ENCODE measurements around the gene USP27X.
A peak's percentile ranks its signal among the peaks of the same experiment; 100 is the strongest.

USP27X gene

GRCh38 chrX:49884290-49884862, 5.1 kb downstream of the USP27X start:
- DNase-seq (ENCODE audit: low read depth, low spot score), result no peak

GRCh38 chrX:49892542-49892941, 13.3 kb downstream of the USP27X start:
- no peak for DNase-seq (ENCODE audit: low read depth, low spot score)

- DNase-seq (ENCODE audit: low read depth, low spot score), result no peak
Measured at GRCh38 chrX:49896951-49897350, 17.7 kb downstream of the USP27X start.

GRCh38 chrX:49901048-49901447, 21.8 kb downstream of the USP27X start:
- no peak for DNase-seq (ENCODE audit: low read depth, low spot score)

- no peak for DNase-seq (ENCODE audit: low read depth, low spot score)
Measured at GRCh38 chrX:49910344-49910743, 31.1 kb downstream of the USP27X start.

DNA sequence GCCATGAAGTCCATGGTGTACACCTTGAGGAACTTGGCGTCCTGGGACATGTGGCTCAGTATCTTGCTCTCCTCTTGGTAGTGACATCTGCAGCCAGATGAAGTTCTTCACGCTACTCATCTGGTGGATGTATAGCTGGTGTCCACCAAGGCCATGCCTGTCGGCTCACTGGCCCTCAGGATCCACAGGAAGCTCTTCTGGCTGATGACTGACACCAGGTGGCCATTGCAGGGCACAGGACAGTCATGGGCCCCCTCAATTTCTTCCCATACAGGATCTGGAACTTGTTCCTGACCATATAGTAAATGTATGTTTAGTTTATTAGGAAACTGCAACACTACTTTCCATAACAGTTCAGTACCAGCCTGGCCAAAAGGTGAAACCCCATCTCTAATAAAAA, 32.8 kb downstream of the USP27X start:
- DNase-seq (ENCODE audit: low read depth, low spot score), result no peak

GRCh38 chrX:49912861-49913260, 33.6 kb downstream of the USP27X start:
- DNase-seq (ENCODE audit: low read depth, low spot score), result no peak

DNA sequence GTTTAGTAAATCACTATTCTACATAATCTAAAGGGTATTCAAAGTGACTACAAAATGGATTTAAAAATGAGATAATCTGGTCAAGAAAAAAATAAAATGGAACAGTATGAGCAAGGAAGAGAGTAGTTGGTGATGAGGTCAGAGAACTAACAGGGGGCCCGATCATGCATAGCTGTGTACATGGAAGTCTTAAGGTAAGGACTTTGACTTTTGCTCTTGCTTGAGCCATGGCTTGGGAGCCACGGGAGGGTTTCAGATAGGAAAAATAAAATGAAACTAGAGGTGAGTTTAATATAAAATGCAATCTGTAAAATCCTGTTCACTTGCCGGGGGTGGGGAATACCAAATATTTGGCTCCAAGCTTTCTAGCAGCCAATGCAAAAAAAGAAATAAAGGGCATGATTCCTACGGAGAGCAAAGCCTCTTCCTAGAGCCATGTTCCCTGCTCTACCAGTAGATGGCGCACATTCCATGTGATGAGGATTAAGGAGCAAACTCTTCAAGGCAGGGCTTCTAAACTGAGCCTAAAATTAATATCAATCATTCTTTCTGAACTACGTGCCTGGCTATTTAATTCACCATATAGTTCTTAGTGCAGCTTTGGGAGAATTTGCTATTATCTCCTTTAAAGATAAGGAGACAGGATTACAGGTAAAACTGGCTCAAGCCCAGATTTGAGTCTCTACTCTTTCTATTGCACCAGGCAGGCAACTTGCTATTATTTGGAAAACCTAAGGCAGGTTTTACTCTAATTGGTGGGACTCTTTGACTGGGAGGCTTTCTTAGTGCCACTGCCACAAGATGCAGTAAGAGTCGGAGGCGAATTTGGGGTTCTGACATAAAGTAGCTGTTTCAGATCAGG, 36.3 kb downstream of the USP27X start:
- no peak for DNase-seq (ENCODE audit: low read depth, low spot score)

DNA sequence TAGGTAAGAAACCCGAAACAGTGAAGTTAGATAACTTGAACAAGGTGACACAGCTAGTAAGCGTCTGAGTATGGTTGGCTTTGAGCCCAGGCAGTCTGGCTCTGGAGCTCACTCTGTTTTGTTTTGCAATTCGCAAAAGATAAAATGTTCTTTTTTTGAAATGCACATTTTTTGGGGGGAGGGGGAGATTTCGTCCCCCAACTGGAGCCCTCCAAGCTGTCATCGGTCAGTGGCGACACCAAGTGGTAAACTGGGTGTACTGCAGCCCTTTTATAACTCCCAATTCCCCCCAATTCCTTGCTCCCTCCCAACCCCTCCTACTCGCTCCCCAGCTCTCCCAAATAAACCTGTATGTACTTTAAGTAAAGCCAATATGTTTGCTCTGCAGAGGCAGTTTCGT, 40.3 kb downstream of the USP27X start:
- DNase-seq (ENCODE audit: low read depth, low spot score), result no peak

GRCh38 chrX:49921109-49921508, 41.8 kb downstream of the USP27X start:
- no peak for DNase-seq (ENCODE audit: low read depth, low spot score)

DNA sequence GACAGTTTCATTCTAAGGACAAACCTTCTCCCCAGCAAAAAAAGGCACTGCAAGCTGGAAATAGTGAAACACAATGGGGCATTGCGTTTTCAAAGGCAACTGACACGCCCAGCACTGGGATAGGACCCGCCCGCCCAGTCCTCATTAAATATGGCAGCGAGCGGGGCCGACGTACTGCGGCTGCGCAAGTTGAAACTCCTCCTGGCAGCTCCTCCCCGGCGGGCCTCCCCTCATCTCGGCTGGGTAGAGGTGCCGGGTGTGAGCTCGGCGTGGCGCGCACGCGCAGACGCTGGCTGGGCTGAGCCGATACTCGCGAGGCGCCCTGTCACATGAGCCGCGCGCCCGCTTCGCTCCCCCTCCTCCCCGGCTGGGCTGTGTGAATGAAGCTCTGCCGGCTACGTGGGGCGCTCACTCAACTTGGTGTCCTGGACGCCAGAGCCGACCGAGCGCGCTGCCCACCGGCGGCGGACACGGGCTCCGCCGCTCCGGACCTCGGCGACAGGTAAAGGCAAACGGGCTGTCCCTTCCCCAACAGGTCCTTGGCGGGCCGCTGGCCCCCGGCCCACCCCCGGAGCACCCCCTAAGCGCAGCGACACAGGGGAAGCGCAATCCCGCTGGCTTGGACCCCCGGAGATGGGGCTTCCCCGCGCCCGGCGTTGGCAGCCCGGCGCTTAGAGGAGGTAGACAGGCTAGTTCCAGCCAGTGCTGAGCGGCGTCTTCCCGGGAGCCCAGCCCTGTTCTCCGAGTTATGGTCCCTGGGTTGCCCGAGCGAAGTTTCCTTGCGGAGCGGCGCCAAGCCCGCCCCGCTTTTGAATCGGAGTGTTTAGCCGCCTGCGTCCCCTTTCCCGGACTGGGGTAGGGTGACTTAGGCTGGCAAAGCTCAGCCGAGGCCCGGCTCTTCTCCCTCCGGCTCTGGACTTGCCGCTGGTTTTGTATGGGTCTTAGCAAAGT, 43.3 kb downstream of the USP27X start, which contains the start of gene CLCN5:
Gene CLCN5, plus strand, starts transcription at position 306 of the 951 bp plus-strand sequence. CDS start 2,703 bp downstream, outside the sequence.
- DNase-seq (ENCODE audit: low read depth, low spot score), result peak; percentile 77

DNA sequence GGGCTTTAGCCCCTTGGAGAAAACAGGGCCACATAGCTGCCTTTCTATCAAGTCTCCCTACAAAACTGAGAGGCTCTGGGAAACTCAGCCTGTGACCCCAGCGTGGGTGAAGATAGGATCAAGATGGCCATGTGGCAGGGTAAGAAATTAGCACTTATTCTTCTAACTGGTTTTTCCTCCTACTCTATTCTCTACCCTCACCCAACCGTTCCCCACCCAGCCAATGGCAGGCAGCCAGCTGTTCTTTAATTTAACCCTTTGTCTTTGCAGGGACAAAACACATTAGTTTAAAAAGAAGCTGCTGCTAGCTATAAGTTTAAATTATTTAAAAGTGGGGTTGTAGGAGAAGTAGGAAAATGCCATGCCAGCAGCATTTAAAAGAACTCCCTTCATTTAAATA, 45.9 kb downstream of the USP27X start:
- no peak for DNase-seq (ENCODE audit: low read depth, low spot score)

- DNase-seq (ENCODE audit: low read depth, low spot score), result no peak
Measured at GRCh38 chrX:49930039-49930438, 50.8 kb downstream of the USP27X start.

Data from smooth muscle cell of the brain vasculature (primary cell).